ENCODE measurements around the gene TRA2A. TPM values are rescaled to one million over a fixed set of nuclear protein-coding genes. Genes with fewer than 3 reads are reported as not detected.

Gene TRA2A
- total RNA-seq, 1 donor from 2014 or later, result 86.0 TPM

DNA sequence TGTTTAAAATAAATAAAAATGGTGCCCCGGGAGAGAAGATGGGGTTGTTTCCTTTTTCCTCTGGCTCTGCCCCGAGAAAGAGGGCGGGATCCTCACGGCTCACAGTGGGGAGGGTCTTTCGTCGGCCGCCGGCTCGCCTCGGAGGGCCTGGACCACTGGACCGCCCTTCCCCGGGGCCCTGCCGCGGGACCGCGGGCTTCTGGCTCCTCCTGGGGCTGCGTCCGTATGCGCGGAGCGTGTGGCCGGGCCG, 58.0 kb downstream of the TRA2A start:
- TF ChIP-seq EZH2 (IDR thresholded peaks at IDR 0.05; ENCODE audit: insufficient read depth, low read length), result no peak
- TF ChIP-seq, protein P1, sequence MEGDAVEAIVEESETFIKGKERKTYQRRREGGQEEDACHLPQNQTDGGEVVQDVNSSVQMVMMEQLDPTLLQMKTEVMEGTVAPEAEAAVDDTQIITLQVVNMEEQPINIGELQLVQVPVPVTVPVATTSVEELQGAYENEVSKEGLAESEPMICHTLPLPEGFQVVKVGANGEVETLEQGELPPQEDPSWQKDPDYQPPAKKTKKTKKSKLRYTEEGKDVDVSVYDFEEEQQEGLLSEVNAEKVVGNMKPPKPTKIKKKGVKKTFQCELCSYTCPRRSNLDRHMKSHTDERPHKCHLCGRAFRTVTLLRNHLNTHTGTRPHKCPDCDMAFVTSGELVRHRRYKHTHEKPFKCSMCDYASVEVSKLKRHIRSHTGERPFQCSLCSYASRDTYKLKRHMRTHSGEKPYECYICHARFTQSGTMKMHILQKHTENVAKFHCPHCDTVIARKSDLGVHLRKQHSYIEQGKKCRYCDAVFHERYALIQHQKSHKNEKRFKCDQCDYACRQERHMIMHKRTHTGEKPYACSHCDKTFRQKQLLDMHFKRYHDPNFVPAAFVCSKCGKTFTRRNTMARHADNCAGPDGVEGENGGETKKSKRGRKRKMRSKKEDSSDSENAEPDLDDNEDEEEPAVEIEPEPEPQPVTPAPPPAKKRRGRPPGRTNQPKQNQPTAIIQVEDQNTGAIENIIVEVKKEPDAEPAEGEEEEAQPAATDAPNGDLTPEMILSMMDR (IDR thresholded peaks at IDR 0.05; ENCODE audit: insufficient read depth, low read depth, low read length), result no peak
- no peak for FAIRE-seq
- peaks cover 36% of the 10 kb centered on the region for H3K27me3 ChIP-seq (ENCODE audit: insufficient read depth, low read length)
- peak overlapping the region; percentile 83 for H3K9ac ChIP-seq (ENCODE audit: low read length)
- Mint-ChIP-seq H3K27ac (ENCODE audit: unreplicated experiment) (no peak overlapping the region), H3K27me3 (ENCODE audit: low read depth, unreplicated experiment) (no peaks in the 10 kb centered on the region), H3K4me1 (ENCODE audit: low read depth, unreplicated experiment) (peaks cover 18% of the 10 kb centered on the region), H3K9me3 (ENCODE audit: unreplicated experiment) (no peaks in the 10 kb centered on the region), H3K4me3 (ENCODE audit: unreplicated experiment) (peak overlapping the region; percentile 87), H3K36me3 (ENCODE audit: low read depth, unreplicated experiment) (peaks cover 2% of the 10 kb centered on the region)
- H2AFZ ChIP-seq (ENCODE audit: low read depth, low read length), result peak overlapping the region; percentile 91
- H3K79me2 ChIP-seq (ENCODE audit: insufficient read depth, low read length), result peaks cover 29% of the 10 kb centered on the region
- peaks cover 15% of the 10 kb centered on the region for H3K4me1 ChIP-seq (ENCODE audit: insufficient read depth, low read length)
- peak overlapping the region; percentile 78 for H3K4me3 ChIP-seq (ENCODE audit: insufficient read depth, low read depth, low read length)
- no peak for DNase-seq (ENCODE audit: low read depth)
- no peaks in the 10 kb centered on the region for H3K36me3 ChIP-seq (ENCODE audit: insufficient read depth, low read length)
- H4K20me1 ChIP-seq (ENCODE audit: insufficient read depth, low read length), result no peaks in the 10 kb centered on the region
- peak overlapping the region; percentile 97 for H3K4me2 ChIP-seq (ENCODE audit: low read length)
- H3K27ac ChIP-seq (ENCODE audit: low read depth, low read length), result peak overlapping the region; percentile 78
- H3K9me3 ChIP-seq (ENCODE audit: insufficient read depth, low read depth, low read length), result no peaks in the 10 kb centered on the region

DNA sequence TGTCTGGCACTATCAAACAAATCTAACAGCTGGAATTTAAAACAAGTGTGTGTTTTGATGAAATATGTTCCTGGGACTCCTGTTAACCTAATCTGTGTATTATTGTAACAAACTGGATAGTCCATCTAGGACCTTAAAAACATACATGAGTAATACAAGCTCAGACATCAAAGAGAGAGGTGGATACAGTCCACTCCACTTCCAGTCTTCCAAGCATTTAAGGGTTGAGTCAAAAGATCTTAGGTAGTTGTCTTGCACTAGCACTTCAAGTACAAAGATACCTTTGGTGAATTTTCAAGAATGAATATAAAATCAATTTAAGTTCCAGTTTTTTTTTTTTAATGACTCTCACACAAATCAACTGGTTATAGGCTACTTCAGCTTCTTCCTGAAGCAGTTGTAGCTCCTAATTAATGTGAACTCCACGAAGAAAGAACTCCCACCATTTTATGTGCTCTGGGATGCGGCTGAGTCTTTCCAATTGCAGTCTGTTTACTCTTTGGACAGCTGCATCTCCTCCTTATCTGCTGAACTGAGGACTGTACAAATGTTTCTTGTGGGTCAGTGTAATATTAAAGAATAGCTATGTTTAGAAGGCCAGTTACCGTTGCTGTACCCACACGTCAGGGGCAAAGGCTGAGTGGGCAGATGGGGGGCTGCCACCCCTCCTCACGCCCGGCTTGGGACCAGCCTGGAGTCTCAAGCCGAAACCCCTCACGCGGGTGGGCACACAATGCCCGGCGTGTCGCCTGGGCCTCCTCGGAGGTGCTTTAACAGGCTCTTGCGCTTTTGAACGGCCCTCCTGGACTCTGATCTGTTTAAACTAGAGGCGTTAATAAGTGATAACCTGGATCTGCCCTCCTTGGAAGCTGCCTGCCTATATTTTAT, 58.6 kb downstream of the TRA2A start:
- peak overlapping the region; percentile 67 for H3K27ac Mint-ChIP-seq (ENCODE audit: unreplicated experiment)
- H3K9me3 Mint-ChIP-seq (ENCODE audit: unreplicated experiment), result no peaks in the 10 kb centered on the region
- H3K36me3 Mint-ChIP-seq (ENCODE audit: low read depth, unreplicated experiment), result peaks cover 4% of the 10 kb centered on the region
- Histone ChIP-seq H3K27me3 (ENCODE audit: insufficient read depth, low read length) (peaks cover 31% of the 10 kb centered on the region), H3K9ac (ENCODE audit: low read length) (peak overlapping the region; percentile 83), H2AFZ (ENCODE audit: low read depth, low read length) (peak overlapping the region; percentile 91), H3K9me3 (ENCODE audit: insufficient read depth, low read depth, low read length) (no peaks in the 10 kb centered on the region), H3K79me2 (ENCODE audit: insufficient read depth, low read length) (peaks cover 34% of the 10 kb centered on the region), H4K20me1 (ENCODE audit: insufficient read depth, low read length) (peaks cover 2% of the 10 kb centered on the region), H3K4me1 (ENCODE audit: insufficient read depth, low read length) (peaks cover 15% of the 10 kb centered on the region), H3K4me2 (ENCODE audit: low read length) (peak overlapping the region; percentile 97), H3K27ac (ENCODE audit: low read depth, low read length) (peak overlapping the region; percentile 78), H3K36me3 (ENCODE audit: insufficient read depth, low read length) (no peaks in the 10 kb centered on the region), H3K4me3 (ENCODE audit: insufficient read depth, low read depth, low read length) (peak overlapping the region; percentile 78)
- no peak for FAIRE-seq
- no peak for DNase-seq (ENCODE audit: low read depth)
- H3K4me3 Mint-ChIP-seq (ENCODE audit: unreplicated experiment), result peak overlapping the region; percentile 87
- peaks cover 18% of the 10 kb centered on the region for H3K4me1 Mint-ChIP-seq (ENCODE audit: low read depth, unreplicated experiment)
- TF ChIP-seq, protein P1 (IDR thresholded peaks at IDR 0.05; ENCODE audit: insufficient read depth, low read depth, low read length), result no peak
- no peak for TF ChIP-seq EZH2 (IDR thresholded peaks at IDR 0.05; ENCODE audit: insufficient read depth, low read length)
- H3K27me3 Mint-ChIP-seq (ENCODE audit: low read depth, unreplicated experiment), result no peaks in the 10 kb centered on the region

DNA sequence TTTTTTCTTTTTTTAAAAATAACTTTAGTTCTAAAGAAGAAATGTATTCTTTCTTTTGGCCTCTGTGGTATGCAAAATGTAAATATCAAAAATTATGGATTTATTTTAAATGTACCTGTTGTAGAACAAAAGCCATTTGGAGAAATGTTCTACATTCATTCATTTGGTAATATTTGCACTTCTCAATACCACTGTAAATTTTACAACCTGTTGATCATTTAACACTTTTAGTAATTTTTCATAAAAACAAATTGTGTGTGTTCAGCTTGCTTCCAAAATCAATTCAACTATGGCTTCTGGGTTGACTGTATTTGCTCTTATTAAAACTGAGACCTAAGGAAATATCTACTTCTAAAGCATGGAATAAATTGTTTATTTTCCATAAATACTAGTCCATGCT, 59.2 kb downstream of the TRA2A start:
- Histone ChIP-seq H3K4me2 (ENCODE audit: low read length) (peak overlapping the region; percentile 97), H3K9ac (ENCODE audit: low read length) (peak overlapping the region; percentile 1), H3K27ac (ENCODE audit: low read depth, low read length) (no peak overlapping the region), H3K27me3 (ENCODE audit: insufficient read depth, low read length) (peaks cover 26% of the 10 kb centered on the region), H3K36me3 (ENCODE audit: insufficient read depth, low read length) (no peaks in the 10 kb centered on the region), H2AFZ (ENCODE audit: low read depth, low read length) (no peak overlapping the region), H3K9me3 (ENCODE audit: insufficient read depth, low read depth, low read length) (no peaks in the 10 kb centered on the region), H3K4me1 (ENCODE audit: insufficient read depth, low read length) (peaks cover 15% of the 10 kb centered on the region), H3K4me3 (ENCODE audit: insufficient read depth, low read depth, low read length) (no peak overlapping the region), H4K20me1 (ENCODE audit: insufficient read depth, low read length) (peaks cover 9% of the 10 kb centered on the region), H3K79me2 (ENCODE audit: insufficient read depth, low read length) (peaks cover 41% of the 10 kb centered on the region)
- DNase-seq (ENCODE audit: low read depth) (no peak), FAIRE-seq (no peak)
- Mint-ChIP-seq H3K27me3 (ENCODE audit: low read depth, unreplicated experiment) (no peaks in the 10 kb centered on the region), H3K9me3 (ENCODE audit: unreplicated experiment) (no peaks in the 10 kb centered on the region), H3K36me3 (ENCODE audit: low read depth, unreplicated experiment) (peaks cover 6% of the 10 kb centered on the region), H3K4me1 (ENCODE audit: low read depth, unreplicated experiment) (peaks cover 18% of the 10 kb centered on the region), H3K4me3 (ENCODE audit: unreplicated experiment) (peak overlapping the region; percentile 87), H3K27ac (ENCODE audit: unreplicated experiment) (peak overlapping the region; percentile 67)
- no peak for TF ChIP-seq EZH2 (IDR thresholded peaks at IDR 0.05; ENCODE audit: insufficient read depth, low read length)
- TF ChIP-seq, protein P1 (IDR thresholded peaks at IDR 0.05; ENCODE audit: insufficient read depth, low read depth, low read length), result no peak

Data from astrocyte (in vitro differentiated cells and primary cell).